GM19099 (cell line): Measurements from ENCODE around the gene SLC29A2.

Source experiments
- POLR2A ChIP-seq: IDR thresholded peaks from 3 replicates; pipeline ENCODE4 v1.6.1; 2011; ENCODE audit warnings: low read depth; ENCODE audit not compliant: insufficient read length; ENCODE audit errors: extremely low read depth

Gene SLC29A2

DNA sequence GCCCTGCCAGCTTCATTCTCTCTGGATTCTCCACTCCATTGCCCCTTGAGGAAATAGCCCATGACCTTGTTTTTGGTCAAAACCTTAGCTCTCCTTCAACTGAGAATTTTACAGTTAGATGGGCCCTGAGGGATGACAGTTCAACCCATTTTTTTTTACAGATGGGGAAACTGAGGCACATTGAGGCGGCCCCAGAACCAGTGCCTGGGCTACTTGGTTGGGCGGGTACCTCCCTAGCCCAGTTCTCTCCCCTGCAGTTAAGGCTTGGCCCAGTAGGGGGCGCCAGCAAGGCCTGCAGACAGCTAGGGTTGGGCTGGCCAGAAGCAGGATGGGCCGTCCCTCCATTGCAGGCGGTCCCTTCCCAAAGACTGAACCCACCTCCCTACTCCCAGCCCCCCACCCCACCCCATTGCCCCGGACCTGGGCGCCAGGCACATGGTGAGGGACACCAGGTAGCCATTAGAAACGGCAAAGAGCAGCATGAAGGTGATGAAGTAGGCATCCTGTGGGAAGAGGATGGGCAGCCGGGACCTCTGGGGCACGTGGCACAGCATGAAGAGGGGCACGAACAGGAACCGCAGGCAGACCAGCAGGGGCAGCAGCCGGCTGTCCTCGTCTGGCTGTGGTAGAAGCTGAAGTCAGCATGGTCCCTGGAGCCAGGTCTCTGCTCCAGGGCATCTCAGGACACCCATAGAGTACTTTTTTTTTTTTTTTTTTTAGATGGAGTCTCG is 7.6 kb downstream of the SLC29A2 start:
- TF ChIP-seq POLR2A, result no peak

DNA sequence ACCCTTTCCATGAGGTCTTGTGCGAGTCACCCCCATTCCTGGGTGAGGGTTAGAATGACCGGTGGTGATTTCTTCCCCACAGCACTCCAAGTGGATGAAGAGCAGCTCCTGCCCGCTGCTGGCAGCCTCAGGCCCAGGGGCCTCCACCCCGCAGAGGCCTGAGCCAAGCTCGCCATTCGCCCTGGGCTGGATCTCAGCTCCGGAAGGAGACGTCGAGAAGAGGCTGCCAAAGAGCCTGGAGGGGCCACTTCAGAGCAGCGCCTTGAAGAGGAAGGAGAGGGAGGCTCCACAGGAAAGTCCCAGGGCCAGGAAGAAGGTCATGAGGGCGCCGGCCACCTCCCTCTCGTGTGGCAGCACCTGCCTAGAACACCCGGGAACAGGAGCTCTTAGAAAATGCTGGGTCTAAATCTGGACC is 8.4 kb downstream of the SLC29A2 start:
- no peak for TF ChIP-seq POLR2A

DNA sequence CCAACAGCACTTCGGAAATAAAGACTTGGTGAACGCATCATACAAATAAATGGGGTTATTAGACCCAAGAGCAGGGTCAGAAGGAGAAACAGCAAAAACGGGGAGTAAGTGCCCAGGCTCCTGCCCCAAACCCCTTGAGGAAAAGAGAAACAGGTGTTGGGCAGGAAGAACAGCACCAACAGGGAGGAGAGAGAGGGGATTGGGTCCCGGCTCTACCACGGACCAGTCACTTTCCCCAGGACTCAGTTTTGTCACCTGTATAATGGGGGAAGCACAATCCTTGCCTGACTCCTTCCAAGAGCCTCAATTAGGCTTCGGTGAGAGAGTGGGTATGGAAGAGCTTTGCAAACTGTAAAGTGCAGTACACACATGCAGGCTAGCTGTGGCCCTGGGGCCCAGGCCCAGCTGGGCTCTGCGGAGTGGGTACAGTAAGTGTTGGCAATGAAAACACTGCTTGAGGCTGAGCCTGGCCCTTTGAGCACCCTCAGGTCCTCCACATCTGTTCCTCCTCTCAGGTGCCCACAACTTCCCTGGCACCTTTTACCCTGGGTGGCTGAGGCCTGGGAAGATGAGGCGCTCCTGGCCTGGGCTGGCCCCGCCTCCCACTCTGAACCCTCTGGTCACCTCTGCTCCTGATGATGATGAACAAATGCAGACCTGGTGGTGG is 8.9 kb downstream of the SLC29A2 start:
- TF ChIP-seq POLR2A, result no peak

DNA sequence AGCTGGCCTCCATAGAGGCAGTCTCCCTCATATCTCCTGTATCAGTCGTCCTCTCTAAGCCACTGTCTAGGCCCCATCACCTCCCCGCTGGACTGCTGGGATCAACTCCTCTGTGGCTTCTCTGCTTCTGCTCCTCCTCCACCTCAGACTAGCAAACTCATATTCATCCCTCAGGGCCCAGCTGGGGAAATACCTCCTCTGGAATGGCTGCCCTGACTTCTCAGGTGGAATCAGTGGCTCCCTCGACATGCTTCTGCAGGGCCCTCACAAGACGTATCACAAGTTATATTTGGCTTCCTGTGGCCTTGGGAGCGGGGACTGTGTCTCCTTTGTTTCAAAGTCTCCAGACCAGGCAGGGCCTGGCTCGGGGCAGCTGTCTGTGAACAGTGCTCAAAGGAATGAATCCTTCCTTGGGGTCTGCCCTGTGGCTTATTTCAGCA is 10.0 kb downstream of the SLC29A2 start:
- no peak for TF ChIP-seq POLR2A

DNA sequence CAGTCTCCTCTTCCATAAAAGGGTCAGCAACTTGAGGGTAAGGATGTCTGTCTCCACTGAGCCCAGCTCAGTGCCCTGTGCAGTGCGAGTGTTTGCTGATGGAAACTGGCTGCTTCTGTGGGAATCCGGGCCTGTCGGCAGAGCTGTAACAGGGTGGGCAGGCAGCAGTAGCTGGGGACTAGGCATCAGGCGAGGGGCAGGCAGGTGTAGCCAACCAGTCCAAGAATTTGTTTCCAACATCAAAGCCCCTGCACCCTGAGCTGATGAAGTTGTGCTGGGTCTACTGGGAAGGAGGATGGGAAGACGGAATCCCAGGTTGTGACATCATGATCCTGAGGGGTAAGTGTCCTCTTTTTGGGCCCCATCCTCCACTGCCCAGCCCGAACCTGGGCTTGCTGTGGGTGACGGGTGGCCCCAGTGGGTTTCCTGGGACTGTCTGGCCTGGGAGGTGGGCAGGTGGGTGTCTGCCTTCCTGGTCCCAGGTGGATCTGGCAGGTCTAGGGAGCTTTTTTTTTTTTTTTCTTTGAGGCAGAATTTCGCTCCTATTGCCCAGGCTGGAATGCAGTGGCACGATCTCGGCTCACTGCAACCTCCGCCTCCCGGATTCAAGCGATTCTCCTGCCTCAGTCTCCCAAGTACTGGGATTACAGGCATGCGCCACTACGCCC is 11.0 kb downstream of the SLC29A2 start:
- TF ChIP-seq POLR2A, result no peak

DNA sequence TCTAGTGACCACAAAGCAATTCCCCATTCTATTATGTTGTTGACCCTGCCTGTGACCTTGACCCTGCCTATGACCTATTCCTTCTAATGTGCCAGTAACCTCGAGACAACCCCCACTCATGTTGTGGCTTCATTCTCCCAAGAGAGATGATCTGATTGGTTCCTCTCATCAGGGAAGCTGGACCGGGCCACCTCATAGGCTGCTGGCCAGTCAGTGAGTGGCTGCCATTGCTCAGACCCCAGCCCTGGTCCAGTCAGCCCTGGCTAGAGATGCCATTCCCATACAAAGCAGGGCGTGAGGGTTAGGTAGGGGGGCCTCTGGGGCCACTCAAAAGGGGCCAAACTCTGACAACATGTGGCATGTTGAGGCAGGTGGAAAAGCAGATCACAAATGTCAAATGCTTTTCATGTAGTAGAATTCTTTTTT is 11.9 kb downstream of the SLC29A2 start:
- no peak for TF ChIP-seq POLR2A

DNA sequence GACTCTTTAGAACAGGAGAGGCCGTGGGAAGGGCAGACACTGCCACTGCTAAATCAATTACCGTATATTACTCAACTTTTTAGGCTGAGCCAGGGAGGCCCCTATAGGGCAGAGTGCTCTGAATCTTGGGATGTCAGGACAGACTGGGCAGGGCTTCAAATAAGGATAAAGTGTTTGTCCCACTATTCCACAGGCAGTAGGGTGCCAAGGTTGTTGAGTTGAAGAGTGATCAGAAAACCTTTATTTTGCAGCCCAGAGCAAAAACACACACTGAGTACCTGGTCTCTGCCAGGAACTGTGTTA is 22.5 kb downstream of the SLC29A2 start:
- no peak for TF ChIP-seq POLR2A

DNA sequence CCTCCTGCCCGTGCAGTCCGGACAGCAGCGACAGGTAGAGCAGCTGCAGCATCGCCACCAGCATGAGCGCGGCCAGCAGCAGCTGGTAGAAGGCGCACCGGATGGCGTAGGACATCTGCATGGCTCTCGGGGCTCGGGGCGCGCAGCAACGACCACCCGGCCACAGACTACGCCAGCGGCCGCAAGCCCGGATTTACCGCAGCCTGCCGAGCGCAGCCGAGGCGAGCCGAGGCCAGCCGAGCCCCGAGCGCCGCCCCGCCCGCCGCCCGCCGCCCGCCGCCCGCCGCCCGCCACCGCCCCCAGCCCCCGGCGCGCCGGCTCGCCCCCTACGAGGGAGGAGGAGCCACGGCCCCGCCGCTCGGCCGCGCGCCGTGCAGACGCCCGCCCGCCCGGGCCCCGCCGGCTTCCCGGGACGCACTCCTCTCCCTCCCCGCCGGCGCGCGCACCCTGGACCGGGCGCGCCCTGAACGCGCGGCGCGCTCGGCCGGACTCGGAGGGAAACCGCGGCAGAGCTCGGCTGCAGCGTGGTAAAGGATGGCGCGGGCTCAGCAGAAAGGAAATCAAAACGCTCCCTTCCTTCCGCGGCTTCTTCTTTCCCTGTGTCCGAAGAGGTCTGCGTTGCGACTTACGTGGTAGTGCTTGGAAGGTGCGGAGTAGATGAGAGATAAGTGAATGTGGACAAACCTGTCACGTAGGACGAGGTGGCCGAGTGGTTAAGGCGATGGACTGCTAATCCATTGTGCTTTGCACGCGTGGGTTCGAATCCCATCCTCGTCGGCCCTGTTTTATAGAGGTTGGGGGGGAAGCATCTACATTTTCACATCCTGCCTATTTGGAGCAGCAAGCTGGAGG is 23.9 kb downstream of the SLC29A2 start, which contains the start of gene B4GAT1:
Gene B4GAT1 (minus strand): TSS at position 205 of the 852 bp plus-strand sequence. CDS start 84 bp downstream, at position 121.
- peak; percentile 55 for TF ChIP-seq POLR2A

DNA sequence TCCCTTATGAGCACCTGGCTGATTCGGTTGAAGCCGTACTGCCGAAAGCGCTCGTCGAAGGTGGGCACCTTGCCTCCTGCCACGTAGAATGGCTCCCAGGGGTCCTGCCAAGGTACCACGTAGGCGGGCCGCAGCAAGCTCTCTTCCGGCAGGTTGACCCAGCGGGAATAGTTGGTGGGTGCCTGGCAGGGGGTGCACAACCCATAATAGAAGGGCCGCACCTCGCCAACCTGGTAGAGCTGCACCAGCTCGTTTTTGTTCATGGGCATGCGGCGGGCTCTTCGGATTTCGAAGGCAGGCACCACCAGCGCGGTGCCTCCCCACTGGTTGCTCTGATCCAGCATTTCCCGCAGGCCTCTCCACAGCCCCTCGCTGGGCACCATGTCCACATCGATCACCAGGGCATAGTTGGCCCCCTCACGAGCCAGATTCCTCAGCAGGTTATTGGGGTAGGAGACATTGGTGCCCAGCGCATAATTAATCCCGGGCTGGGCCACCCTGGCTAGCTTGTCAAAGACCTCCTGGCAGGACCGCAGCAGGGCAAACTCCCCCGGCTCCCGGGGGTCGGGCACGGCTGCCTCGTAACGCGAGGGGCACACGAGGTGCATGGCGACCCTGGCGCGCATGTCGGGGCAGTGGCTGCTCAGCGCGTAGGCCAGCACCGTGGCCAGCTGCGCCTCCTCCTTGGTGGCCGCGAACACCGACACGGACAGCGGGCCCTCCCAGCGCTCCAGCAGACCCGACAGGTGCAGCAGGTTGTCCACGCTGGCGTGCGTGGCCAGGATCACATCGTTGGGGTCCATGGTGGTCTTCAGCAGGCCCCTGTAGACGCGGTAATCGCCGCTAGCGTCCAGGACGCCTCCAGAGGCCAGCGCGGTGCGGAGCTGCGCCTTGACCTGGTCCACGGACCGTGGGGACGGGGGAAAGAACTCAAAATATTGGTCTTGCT is 24.8 kb downstream of the SLC29A2 start:
- no peak for TF ChIP-seq POLR2A

DNA sequence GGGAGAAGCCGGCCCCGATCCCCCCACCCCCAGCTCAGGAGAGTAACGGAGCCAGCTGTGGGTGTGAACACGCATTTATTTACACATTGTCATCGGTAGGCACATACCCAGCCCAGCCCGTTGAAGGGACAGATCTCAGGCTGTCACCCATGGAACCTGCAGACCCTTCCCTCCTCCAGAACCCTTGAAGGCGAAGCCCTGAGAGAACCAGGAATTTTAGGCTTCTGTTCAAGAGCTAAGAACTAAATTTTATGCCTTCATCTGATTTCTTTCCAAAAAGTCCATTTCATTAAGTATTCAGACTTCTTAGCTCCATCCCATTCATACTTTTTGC is 26.3 kb downstream of the SLC29A2 start:
- no peak for TF ChIP-seq POLR2A

DNA sequence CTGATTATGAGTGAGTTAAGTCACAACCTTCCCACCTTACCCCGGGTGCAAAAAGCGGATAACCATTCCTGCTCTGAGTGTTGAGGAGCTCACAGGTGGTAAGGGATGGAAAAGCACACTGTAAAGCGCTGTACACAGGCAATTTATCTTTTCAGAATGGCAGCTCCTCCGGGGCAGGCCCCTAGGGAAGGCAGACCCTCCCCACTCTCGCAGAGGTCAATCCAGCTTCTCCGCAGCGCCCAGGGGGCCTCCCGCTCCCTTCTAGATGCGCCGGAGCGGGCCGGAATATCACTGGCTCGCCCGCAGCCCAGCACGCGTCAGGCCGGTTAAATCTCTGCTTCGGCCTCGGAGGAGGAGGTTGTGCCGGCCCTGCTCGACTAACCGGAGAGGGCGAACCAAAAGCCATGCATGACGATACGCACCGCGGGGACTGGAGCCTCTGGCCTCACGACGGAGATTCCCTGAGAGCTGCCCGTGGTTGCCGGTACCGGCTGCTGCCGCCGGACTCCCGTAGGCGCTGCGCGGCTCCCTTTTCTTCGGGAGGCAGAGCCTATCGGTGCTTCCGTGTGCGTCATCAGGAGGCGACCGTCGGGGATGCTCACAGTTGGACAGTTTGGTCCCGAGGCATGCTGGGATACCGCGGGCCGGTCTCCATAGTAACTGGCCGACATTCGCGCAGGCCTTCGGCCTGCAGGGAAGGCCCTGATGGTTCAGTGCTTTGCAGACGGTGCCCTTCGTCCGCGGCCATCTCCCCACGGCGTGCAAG is 26.8 kb downstream of the SLC29A2 start, which contains the start of gene BRMS1:
Gene BRMS1 (minus strand): TSS at position 555 of the 766 bp plus-strand sequence. CDS start 2,870 bp downstream, outside the sequence.
- TF ChIP-seq POLR2A, result peak; percentile 95

DNA sequence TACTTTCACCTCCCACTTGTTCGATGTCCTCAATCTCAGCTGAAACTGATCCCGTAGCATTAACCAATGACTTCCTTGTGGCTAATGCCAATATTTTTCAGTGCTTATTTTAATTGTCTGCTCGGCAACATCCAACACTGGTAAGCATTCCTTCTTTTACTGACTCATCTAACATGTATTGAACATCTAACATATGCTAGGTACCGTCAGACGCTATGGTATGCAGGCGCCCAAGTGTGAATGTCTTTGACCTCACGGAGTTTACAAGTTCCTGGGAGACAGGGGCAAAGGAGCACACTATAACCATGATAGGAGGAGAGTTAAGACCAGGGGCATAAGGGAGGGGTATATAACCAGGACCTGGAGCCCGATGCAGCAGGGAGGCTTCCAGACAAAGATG is 28.4 kb downstream of the SLC29A2 start:
- no peak for TF ChIP-seq POLR2A

DNA sequence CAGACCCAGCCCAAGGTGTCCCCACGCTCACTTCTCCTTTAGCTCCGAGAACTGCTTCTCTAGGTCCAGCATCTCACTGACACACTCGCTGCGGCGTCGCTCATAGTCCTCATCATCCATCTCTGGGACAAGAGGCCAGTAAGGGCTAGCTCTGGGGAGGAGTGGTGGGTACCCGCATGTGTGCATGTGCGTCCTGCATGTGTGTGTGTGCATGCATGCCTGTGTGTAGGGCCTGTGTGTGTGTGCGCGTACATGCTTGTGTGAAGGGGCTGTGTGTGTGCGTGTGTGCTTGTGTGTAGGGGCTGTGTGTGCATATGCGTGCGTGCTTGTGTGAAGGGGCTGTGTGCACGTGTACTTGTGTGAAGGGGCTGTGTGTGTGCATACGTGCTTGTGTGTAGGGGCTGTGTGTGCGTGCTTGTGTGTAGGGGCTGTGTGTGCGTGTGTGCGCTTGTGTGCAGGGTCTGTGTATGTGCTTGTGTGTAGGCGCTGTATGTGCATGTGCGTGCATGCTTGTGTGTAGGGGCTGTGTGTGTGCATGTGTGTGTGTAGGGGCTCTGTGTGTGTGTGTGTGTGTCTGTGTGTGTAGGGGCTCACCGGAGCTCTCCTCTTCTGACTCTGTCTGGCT is 29.9 kb downstream of the SLC29A2 start:
- no peak for TF ChIP-seq POLR2A
